Limb (tissue), 2 donors: ENCODE measurements around the gene ATP6V0B.
A peak's percentile ranks its signal among the peaks of the same experiment; 100 is the strongest.

Experiments used
- DNase-seq, 2 donors: peaks; one replicate each; pipeline ENCODE4 v3.0.0-alpha.2; 2016; ENCODE audit errors: extremely low spot score in 2 of 2

ATP6V0B gene

DNA sequence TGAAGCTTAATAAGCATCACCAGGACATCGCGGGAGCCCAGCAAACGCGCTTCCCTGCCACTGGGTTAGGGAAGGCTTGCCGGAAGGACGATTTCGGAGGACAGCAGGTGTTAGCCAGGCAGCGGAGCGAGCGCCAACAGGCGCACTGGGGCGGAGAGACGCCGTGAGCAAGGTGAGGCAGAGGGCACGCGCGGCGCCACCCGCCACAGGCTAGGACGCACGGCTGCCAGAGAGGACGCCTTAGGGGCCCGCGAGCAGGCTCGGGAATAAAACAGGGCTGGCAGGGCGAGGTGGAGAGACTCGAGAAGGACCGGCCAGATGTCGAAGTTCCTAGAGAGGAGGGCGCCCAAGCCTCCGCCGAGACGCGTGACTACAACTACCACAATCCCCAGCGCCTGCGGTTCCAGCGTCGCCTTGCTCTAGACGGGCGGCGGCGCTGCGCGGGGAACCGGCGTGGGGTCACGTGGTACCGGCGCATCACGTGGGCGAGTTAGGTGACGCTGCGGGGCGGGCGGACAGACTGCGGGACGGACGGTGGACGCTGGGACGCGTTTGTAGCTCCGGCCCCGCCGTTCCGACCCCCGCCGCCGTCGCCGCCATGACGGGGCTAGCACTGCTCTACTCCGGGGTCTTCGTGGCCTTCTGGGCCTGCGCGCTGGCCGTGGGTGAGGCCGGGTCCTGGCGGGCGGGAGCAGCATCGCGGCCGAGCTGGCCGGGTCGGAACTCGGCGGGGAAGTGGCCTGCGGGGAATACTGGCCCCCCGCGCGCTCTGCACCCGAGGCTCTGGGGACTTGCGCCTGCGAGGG lies at the start of gene ATP6V0B:
ATP6V0B (plus strand) TSS at position 518 of the 806 bp plus-strand sequence; CDS start at position 599, 81 bp downstream.
- peak; percentile 94 to 97 for DNase-seq

- no peak for DNase-seq
Observed at GRCh38 chr1:43925846-43926245, 48.9 kb upstream of the ATP6V0B start.

GRCh38 chr1:43930168-43930948 lies 44.4 kb upstream of the ATP6V0B start:
- DNase-seq: no peak

DNA sequence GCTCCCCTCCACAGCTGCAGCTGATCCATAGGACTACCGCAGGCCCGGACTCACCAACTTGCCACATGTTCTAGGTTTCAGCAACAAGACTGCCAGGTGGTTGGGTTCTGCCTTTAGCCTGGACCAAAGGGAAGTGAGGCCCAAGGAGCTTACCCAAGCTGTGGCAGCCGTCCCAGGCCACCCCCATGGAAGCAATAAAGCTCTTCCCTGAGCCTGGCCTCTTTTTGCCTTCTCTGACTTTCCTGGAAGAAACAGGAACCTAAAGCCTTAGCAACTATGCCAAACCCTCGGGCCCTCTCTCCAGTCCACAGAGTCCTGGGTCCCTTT lies 43.8 kb upstream of the ATP6V0B start:
- no peak for DNase-seq

DNA sequence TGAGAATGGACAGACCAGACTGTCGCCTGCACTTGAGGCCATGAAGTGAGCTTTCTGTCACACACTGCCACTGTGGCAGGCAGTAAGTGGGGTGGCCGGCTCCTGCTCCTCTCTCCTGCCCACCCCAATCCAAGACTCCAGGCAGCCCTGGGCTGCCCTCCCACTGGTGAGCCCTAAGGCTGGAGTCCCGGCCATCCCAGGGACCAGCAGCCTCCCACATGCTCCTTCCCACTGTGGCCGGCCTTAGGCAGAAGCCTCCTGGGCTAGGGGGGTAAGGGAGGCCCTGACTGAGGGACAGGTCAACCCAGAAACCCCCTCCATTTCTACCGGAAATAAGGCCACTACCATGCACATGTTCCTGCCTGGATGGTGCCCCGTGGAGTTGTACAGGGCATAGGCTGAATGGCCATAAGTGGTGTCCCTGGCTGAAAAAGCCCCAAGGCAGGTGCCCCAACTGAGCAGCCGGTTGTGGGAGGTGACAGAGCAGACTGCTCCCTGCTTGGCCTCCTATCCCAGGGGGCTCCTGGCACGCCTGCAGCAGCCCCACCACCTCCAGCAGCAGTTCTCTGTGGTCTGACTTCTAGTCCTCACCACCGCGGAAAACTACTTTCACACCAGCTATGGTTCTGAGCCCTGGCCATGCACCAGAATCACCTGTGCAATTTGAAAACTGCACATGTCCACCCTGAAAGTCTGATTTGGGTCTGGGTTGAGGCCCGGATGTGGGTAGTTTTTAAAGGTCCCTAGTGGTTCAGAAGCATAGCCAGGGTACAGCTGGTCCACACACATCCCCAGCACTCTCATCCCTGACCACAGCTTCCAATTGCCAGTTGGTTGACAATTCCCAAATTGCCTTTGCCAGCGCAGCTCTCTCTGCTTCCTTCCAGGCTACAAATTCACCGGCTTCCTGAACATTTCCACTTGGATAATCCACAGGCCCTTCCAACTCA lies 42.8 kb upstream of the ATP6V0B start:
- no peak for DNase-seq

GRCh38 chr1:43932786-43933385 lies 41.9 kb upstream of the ATP6V0B start:
- DNase-seq: no peak

- DNase-seq: peak in 1 of 2 donors; percentile 76
Observed at GRCh38 chr1:43933386-43934100, 41.2 kb upstream of the ATP6V0B start, which contains the start of gene ARTN. Gene ARTN, plus strand, starts transcription at chr1:43933801. Its CDS starts 1,856 bp downstream, at chr1:43935657.

DNA sequence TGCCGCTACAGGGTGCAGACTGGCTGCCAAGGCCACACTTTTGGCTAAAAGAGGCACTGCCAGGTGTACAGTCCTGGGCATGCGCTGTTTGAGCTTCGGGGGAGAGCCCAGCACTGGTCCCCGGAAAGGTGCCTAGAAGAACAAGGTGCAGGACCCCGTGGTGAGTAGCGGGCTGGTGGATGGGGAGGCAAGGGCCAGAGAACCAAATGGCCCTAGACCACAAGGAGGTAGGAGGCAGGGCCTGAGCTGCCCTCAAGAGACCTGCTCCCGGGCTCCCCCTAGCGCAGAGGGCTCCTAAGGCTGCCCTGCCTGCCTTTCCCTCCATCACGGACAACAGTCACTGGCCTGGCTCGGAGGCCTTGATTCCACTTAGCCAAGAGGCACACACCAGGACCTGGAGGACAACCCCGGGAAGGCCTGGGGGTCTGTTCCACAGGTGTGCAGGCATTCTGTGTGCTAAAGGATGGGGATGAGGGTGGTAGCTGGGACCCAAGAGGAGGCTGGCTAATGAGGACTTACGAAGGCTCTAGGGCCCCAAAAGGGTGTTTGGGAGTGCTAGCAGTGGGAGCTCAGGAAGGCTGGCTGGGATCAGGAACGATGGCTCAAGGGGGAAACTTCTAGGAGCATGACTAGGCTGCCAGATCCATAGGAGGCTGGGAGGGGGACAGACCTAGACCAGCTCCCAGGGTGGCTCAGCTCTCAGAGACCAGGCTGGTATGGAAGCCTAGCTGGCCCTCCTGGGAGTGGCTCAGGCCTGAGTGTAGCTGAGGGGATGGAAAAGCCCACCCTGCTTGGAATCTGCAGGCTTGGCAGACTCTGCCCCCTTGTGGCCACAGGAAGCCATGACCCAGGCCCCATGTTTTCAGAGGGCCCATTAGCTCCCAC lies 40.4 kb upstream of the ATP6V0B start:
- DNase-seq: peak; percentile 74 to 86

DNA sequence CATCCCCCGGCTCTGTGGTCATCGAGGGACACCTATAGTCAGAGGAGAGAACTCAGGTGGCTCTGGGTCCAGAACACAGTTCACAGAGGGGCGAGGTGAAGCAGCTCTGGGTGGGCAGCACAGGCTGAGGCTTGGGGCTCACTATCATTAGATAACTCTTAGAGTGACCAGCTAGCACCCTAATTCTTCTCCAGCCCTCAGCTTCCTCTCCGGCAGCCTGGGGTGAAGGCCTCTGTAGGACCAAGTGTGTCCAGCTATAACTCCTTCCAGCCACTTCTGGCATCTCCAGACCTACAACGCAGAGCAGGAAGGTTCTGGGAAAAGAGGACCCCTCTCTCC lies 39.8 kb upstream of the ATP6V0B start:
- DNase-seq: no peak

- no peak for DNase-seq
Observed at GRCh38 chr1:43935711-43936427, 38.9 kb upstream of the ATP6V0B start.

DNA sequence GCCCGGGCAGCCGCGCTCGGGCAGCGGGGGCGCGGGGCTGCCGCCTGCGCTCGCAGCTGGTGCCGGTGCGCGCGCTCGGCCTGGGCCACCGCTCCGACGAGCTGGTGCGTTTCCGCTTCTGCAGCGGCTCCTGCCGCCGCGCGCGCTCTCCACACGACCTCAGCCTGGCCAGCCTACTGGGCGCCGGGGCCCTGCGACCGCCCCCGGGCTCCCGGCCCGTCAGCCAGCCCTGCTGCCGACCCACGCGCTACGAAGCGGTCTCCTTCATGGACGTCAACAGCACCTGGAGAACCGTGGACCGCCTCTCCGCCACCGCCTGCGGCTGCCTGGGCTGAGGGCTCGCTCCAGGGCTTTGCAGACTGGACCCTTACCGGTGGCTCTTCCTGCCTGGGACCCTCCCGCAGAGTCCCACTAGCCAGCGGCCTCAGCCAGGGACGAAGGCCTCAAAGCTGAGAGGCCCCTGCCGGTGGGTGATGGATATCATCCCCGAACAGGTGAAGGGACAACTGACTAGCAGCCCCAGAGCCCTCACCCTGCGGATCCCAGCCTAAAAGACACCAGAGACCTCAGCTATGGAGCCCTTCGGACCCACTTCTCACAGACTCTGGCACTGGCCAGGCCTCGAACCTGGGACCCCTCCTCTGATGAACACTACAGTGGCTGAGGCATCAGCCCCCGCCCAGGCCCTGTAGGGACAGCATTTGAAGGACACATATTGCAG lies 38.2 kb upstream of the ATP6V0B start:
- peak in 1 of 2 donors; percentile 58 for DNase-seq

- DNase-seq: no peak
Observed at GRCh38 chr1:43937179-43937865, 37.4 kb upstream of the ATP6V0B start.

DNA sequence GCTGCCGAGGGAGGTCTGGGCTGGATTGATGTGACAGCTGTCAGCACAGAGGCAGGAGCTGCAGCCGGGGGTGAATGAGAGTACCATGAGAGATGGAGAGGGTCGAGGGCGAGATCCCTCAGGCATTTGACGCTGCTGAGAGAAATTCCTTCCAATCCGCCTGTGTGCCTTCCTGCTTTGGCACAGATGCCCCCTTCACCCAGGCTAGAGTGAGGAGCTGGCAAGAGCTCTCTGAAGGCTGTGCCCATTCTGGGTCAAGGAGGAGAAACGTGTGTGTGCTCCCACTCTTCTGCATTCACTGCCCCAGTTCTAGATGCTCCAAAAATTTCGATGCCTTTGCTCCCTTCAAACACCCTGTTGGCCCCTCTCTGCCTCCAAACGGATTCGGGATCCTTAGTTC lies 36.4 kb upstream of the ATP6V0B start:
- no peak for DNase-seq

DNA sequence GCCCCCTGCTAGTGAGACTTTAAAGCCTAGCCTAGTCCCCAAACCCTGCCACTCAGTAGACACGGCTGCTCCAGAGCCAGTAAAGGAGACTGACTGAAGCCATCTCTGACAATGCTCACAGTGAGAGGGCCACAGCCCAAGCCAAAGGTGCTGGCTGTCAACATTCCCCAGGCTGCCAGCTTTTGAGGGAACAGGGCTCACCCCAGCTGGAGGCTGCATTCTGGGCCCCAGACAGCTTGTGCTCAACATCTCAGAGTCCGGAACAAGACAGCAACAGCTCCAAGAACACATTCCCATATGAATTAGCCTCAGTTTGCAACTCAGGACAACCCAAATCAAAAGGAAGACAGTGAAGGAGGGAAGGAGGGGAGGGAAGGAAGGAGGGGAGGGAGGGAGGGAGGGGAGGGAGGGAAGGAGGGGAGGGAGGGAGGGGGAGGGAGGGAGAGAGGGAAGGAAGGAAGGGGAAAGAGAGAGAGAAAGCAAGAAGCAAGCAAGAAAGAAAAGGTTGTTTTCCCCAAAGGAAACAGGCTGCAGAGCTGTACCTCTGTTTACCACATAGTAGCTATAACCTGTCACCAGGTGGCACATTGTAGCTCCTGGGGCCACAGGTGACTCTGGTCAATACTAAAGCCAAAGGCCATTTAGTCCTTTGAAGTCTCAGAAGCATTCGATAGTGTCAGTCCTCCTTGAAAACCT lies 35.7 kb upstream of the ATP6V0B start:
- no peak for DNase-seq

GRCh38 chr1:43942411-43942810 lies 32.3 kb upstream of the ATP6V0B start:
- no peak for DNase-seq

- no peak for DNase-seq
Observed at GRCh38 chr1:43944860-43945259, 29.9 kb upstream of the ATP6V0B start.

GRCh38 chr1:43945674-43946235 lies 29.0 kb upstream of the ATP6V0B start:
- no peak for DNase-seq
